Muscle of arm (tissue), 12 donors: ENCODE results near the gene BORCS6. TPM values are rescaled to one million over a fixed set of nuclear protein-coding genes. Genes with fewer than 3 reads are reported as not detected.

ENCODE experiments used
- DNase-seq: peaks from one replicate; pipeline ENCODE4 v3.0.0-alpha.2; 2013
- polyA plus RNA-seq, 12 donors: library from polyadenylated mRNA; unstranded; fragments of 120-200 nt; gene quantifications; one replicate each; pipeline ENCODE4 v1.2.1, GENCODE V29; 2013; ENCODE audit not compliant: insufficient read length in 12 of 12

Gene BORCS6
- polyA plus RNA-seq, 12 donors, result 2.3 to 5.7 (median 3.3) TPM; not detected in 2

DNA sequence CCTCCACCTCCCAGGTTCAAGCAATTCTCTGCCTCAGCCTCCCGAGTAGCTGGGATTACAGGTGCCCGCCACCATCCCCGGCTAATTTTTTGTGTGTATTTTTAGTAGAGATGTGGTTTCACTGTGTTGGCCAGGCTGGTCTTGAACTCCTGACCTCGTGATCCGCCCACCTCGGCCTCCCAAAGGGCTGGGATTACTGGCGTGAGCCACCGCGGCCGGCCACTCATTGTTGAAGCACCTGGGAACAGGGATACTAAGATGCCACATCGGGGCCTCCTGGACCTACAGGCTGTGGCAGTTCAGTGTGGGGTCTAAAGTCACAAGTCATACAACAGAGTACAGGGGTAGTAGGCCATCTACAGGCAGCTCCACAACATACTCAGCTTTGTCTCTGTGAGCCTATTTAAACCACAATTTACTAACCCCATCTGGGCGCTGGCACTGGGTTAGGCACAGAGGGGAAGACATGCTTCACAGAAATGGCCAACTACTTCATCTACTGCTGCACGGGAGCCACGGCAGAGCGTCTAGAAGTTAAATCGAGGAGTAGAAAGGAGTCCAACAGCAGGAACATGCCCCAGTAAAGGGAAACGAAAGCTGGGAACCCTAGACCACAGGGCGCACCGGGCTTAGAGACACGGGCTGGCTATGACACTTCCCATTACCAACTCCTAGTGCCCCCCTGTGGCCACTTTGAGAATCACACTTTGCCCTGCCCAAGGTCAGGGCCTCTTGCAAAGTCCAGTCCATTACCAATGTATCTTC, 31.5 kb downstream of the BORCS6 start:
- peak; percentile 92 for DNase-seq

DNA sequence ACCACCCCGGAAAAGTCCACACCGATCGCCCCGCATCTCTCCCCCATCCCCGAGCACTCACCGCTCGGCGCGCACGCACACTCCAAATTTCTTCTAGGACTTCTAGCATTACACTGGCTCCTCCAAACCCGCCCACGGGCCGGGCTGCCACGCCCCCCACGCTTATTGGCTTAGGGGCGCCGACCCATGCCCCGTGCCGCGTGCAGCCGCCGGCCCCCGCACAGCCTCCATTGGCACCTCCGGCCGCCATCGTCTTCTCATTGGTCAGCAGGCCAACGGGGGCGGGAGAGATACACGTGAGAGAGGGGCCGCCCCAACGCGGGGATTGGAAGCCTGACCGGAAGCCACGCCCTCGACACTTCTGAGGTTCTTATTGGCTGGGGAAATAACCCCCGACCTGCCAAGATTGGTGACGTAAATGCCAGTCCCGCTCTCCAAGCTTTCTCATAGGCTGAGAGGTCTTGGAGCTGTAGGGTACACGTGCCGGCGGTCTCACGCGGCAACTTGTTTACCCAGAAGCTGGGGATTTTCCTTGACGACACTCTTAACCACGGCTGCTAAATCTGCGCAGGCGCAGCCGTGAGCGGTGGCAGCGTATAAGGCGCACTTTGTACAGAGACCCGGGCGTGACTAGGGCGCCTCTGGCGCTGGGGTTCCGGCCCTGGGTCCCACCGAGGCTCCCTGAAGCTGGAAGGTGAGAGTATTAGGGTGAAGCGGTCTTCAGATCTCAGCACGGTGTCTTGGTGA, 33.6 kb downstream of the BORCS6 start:
- peak; percentile 100 for DNase-seq

DNA sequence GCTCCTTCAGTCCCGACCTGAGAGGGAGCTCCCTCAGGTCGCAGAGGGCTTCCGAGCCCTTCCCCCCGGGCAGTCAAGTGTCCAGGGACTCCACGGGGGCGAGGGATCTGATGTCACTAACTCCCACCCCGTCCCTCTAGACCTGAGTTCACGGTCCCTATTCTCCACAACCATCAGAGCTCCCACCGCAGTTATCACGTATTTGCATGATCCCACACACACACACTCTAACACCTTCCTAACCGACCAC, 34.1 kb downstream of the BORCS6 start:
- no peak for DNase-seq

DNA sequence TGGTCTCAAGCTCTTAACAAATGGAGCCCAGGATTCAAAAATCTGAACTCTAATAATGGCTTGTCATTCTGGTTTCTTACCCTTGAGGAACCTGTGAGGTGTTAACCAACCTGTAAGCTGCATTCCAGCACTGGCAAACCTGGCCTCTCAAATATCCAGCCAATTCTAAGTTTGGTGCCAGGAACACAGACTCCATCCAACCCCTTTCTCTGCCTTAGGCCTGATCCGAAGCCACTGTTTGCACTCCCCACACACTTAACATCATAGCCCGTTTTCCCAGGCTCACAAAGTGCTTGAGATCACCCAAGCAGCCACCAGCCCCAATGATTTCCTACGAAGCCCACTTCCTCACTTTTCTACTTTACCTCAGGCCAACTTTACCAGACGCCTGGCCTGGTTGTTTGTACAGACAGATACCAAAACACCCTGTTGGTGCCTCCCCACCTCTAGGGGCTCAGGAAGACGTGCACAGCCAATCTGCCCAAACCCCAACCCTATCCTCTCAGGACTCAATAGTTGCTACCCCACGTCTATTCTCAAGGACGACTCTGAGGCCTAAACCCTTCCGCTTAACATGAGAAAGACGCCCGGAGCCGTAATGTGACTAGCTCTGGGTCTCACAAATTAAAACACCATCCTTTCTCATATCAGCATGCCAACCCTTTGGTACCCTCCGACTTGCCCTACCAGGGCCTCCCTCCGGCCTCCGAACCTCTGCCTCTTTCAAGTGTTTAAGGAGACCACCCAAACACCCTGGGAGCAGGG, 34.6 kb downstream of the BORCS6 start:
- DNase-seq, result no peak

DNA sequence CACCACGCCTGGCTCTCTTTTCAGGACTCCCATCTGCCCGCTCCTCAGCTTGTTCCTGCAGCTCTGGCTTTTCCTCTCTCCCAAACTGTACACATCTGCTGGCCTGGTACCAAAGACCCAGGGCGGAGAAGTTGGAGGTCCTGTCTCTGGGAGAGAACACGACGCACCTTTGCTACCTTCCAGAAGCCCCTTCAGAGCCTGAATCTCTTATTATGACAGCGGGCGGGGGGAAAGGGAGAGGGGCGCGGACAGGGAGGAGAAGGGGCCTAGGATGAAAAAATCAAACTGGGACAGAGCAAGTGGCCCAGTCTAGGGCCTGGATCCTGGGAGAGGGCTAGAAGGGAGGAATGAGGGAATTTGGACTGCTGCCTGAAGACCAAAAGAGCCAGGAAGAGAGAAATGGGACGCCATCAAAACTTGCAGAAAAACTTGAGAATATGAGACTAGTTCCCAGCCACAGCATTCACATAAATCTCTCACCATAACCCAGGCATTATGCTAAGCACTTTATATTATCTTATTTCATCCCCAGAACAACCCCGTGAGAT, 35.3 kb downstream of the BORCS6 start:
- peak; percentile 78 for DNase-seq

DNA sequence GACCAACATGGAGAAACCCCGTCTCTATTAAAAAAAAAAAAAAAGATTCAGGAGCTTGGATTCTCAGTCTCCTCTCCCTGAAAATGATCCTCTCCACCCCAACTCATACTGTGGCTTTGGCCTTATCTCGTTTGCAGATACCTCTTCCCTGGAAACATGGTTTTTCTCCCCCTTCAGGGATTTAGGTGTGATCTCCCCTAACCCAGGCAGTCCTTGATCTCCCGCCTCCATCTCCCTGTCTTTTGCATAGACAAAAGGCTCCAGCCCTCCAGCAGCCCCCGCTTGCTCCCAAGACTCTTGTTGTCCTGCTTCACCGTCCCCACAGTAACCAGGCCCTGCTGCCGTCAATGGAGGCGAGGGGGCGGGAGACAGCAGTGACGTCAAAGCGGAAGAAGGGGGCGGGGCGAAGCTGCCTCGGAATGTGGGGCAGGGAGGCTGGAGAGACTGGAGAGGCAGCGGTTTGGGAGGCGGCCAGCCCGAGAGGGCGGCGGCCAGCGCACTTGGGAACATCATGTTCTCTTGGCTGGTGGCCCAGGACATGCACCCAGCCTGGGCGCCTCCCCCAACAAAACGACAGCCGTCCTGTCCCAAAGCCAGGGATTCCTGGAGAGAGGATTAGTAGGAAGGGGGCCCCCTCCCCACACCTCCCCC, 35.9 kb downstream of the BORCS6 start:
- peak; percentile 100 for DNase-seq

DNA sequence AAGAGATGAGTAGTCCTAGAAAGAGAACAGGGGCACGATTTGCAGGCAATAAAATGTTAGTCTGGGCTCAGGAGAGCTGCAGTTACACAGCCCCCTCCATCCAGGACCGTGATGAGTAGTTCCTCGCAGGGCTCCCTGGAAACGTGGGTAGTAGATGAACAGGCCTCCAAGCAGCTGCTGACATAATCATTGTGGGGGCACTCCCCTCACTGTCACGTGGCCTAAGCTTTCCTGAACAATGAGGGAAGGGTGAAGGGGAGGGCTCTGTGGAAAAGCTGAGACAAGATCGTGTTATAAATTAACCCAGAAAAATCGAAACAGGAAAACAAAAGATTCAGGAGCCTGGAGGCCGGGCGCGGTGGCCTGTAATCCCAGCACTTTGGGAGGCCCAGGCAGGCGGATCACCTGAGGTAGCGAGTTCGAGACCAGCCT, 36.4 kb downstream of the BORCS6 start:
- DNase-seq, result peak; percentile 92

DNA sequence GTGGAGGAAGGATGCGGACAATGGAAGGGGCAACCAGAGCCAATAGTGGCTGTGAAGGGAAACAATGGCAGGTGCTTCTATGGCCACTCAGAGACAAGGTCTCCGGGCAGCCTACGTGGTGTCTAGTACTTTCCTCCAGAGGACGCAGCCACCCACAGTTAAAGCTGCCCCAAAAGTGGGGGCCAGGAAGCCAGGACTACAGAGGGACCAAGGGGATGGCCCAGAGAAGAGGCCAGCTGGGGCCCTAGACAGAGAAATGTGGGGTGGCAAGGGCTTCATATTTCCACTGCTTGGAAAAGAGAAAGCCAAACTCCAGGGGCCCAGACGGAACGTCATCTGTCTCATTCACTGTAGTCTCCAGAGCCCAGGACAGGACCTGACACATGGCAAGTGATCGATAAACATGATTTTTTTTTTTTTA, 36.9 kb downstream of the BORCS6 start:
- DNase-seq, result no peak

DNA sequence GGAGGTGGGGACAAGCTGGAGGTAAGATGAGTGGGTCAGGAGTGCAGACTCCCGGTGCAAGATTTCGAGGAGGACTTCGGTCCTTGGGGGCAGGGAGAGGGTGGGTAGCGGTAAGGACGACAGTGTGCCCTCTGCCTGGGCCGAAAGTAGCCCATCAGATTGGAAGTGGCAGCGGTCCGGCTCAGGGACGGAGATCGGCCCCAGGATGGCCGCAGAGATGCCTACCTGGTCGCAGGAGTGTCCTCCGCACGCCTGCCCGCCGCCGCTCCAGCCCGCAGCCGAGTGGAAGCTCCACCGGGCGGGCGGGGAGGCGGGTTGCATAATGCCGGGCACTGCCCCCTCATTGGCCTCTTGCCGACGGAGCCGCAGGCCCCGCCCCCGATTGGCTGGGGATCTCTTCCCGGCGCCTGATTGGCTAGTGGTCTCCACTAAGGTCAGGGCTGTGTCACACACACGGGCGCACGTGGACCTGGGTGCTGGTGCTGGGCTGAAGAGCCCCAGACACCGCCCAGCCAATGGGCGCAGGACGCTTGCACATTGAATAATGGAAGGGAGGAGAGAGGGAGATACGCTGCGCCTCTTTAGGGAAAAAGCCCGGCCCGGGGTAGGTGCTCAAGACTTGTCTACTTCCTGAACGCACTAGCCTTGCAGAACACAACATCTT, 37.7 kb downstream of the BORCS6 start, which contains the start of gene PER1:
PER1 (minus strand) TSS at position 293 of the 664 bp plus-strand sequence. CDS start 1,698 bp downstream, outside the sequence.
- DNase-seq, result peak; percentile 86

DNA sequence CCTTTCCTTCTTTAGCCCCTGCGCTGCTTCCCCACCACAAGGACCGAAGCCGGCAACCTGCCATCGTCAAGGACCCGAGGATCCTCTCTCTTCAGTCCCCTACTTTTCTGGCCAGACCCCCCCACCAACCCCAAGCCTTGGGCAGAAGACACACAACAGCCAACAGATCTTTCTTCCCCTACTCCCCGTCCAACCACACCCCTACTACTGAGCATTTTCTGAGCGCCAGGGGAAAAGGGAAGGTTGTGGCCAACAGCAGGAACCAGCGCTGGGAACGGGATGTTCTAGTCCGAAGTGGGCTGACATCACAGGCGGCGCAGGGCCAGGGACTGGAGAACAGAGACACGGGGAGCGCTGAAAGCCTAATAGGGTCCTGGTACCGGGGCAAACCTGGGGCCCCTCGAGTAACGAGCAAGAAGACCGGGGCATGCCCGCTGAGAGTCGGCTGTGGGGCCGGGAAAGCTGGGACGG, 38.3 kb downstream of the BORCS6 start:
- DNase-seq, result peak; percentile 90

DNA sequence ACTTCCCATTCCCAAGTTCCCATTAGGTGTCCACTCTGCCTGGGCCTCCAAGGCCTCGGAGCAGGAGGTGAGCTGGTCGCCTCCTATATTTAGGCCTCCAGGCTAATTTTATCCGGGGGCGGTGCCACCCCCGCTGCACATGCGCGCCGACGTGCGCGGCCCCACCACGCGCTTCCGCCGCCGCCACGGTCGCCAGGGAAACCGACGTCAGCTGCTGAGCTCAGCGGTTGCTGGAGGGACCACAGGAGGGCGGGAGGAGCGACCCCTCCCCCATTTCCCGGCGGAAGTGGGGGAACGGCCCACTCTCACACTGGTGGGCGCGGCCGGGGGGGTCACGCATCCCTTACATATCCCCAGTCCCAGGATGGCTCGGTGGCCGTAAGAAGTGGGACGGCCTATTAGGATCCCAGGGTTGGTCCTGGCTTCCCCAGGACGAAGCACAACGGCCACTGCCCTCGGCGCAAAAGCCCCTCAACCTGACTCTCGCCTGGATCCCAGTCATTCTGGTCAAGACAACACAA, 38.8 kb downstream of the BORCS6 start:
- peak; percentile 95 for DNase-seq

DNA sequence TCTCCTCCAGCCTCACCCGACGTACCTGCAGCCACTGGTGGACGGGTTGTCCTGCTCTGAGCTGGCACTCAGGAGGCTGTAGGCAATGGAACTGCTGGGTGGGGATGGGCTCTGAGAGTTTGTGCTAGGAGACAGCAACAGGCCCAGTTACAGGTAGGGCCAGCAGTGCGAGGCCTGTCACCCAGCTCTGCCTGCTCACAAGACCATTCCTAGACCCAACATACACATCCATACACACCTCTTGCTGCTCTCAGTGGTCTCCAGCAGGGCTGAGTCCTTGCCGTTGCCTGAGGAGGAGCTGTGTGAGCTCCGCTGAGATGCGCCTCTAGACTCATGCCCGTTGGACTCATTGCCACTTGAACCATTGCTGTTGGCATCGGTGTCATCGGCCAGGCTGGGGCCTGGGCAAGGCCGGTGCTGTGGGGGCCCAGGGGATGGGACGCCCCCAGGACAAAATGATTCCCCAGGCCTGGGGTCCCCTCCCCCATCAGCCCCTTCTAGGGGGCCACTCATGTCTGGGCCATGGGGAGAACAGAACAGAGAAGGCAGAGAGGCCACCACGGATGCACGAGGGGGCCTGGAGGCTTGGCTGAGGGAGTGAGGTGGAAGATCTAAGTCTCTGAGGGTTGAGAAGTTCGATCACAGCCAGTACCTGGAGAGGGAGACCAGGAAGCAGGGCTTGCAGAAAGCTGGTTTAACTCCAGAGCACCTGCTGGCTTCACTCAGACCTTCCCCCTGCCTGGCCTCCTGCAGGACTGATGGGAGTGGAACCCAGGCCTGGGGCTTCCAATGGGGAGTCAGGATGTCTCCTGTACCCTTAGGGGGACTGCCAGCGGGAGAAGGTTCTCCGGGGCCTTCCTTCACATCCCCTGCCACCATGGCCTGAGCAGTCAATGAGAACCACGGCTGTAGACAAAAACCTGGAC, 39.5 kb downstream of the BORCS6 start:
- DNase-seq, result no peak

DNA sequence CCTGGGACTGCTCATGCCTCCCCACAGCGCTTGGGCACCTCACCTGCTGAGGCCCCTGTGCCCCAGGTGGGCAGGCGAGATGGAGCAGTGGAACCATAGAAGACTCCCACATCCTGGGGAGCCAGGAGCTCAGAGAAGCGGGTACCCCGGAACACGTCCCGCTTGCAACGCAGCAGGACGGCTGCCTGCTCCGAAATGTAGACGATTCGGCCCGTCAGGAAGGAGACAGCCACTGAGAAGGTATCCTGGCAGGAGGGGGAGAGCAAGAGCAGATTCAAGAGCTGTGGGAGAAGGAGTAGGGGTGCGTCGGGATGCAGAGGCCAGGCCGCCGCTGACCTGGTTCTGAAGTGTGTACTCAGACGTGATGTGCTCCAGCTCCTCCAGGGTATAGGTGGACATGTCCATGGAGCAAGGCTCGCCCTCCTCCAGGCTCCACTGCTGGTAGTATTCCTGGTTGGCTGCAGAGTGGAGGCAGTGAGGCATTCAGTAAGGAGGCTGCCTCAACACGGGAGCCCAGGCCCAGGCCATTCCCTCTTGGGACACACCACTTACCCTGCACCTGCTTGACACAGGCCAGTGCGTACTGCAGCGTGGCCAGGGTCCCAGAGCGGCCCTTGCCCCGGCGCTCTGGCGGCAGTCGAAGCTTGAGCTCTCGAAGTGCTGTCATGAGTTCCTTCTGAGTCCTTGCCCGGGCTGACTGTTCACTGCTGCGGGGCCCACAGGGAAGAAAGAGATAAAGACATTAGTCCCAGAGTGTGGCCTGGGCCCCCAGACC, 40.4 kb downstream of the BORCS6 start:
- no peak for DNase-seq

DNA sequence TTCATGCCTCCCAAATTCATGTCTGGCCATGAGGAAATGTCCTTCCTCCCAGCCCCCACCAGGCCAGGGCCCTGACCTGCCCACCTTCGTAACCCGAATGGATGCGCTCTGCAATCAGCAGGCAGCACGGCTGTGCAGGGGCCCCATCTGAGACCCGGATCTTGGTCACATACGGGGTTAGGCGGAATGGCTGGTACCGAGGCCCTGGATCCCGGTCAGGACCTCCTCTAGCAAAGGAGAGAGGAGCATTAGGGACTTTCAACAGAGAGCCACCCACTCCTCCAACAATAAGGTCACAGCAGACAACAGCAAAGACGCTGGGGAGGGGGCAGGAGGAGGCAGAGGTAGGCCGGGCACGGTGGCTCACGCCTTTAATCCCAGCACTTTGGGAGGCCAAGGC, 41.4 kb downstream of the BORCS6 start:
- DNase-seq, result no peak

DNA sequence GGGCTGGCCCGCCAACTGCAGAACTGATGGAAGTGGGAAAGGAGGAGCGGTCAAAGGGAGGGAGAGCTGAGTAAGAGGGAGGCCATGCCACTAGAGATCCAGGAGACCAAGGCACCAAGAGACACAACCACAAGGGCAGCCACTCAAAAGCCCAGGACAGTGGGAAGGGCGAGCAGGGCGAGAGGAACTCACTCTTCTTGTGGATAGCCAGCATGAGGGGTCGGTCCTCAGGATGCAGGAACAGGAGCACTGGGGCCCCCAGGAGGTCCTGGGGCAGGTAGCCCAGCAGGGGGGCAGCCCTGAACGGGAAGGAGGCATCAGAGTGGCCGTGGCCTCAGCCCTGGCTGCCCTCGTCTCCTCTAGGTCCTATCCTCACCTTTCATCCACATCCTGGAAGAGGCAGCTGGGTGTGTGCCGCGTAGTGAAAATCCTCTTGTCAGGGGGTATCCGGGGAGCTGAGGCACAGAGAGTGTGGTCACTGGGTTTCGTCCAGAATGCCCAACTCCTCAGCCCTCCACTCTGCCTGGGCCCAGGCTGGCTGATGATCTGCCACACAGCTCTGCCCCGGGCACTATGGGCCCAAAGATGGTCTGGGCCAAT, 42.1 kb downstream of the BORCS6 start:
- DNase-seq, result no peak

DNA sequence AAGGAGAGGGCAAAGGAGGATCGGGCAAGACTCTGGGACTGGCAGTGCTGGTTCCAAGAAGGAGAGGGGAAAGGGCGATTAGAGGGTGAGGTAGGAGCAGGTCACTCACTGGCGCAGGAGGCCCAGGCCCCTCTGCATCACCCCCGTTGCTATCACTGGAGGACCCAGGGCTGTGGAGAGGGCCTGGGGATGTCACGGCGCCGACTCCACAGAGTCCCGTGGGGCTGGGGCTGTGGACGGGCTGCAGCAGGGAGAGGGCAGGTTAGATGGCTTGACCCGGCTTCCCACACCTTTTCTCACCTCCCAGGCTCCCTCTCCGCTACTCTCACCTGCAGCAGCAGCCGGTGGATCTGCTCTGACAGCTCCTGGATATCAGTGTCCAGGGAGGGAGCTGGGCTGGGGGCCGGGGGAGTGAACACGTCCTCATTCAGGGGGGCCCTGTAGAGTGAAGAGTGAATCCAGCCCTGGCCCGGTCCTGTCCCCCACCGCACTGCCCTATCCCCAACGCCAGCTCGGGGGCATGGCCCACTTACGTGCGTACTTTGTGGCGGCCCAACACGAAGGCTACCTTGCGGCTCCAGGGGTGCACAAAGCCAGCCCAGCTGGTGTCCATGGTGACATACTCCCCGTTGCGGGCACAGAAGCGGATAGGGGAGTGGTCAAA, 42.7 kb downstream of the BORCS6 start:
- no peak for DNase-seq

DNA sequence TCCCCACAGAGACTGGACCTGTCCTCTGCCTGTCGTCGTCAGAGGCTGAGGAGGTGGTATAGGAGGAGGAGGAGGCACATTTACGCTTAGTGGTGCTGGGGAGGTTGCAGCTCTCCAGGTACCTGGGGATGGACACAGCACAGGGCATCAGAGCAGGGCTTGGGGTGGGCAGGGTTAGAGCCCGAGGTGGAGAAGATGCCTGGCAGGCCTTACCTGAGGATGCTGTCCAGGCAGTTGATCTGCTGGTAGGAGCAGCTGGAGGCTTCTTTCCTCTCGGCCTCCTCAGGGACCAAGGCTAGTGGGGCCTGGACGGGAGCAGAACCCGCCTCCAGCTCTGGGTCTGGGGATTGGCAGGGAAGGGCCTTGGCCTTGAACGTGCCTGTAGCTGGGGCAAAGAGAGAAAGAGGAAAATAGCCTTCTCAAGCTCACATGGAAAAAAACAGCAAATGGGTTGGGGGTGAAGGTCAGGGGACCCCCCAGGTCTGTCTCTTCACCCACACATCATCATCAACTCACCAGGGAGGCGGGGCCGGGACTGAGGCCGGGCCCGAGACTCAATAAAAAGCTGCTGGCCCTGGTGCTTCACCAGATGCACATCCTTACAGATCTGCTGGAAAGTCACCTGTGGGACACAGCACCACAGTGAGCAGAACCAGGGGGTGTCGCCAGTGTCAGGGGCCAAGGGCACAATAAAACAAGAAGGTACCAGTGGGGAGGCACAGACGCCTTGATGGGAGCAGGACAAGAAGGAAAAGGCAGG, 43.4 kb downstream of the BORCS6 start:
- DNase-seq, result no peak
